ENCODE data around the gene PTPN7.

- TF ChIP-seq CTCF (IDR thresholded peaks at IDR 0.05; ENCODE audit: extremely low read depth in 1 of 2, insufficient read depth in 1 of 2, low read depth in 1 of 2, low read length in 2 of 2) (no peak), EZH2 (IDR thresholded peaks at IDR 0.05; ENCODE audit: borderline replicate concordance, low read depth, low read length, severe bottlenecking) (no peak)
Observed at GRCh38 chr1:202186327-202186726, 25.9 kb upstream of the PTPN7 start.

All from endothelial cell of umbilical vein (primary cell).